KOPT-K1 (cell line): ENCODE results near the gene CUL4A.

ENCODE experiments used
- H3K27ac ChIP-seq: fragments of 200-600 bp; sonication (generic); 2 replicates; pipeline ENCODE4 v1.5.1; 2016; ENCODE audit warnings: antibody characterized with exemption, mild to moderate bottlenecking, low read depth, low read length; ENCODE audit not compliant: poor library complexity, severe bottlenecking
- H3K36me3 ChIP-seq: fragments of 200-600 bp; sonication (generic); 2 replicates; pipeline ENCODE4 v1.5.1; 2017; ENCODE audit warnings: antibody characterized with exemption, mild to moderate bottlenecking, low read length, moderate library complexity; ENCODE audit not compliant: insufficient read depth
- H3K9me3 ChIP-seq: fragments of 200-600 bp; sonication (generic); 2 replicates; pipeline ENCODE4 v1.5.1; 2017; ENCODE audit warnings: antibody characterized with exemption, low read length, mild to moderate bottlenecking; ENCODE audit not compliant: insufficient read depth, poor library complexity, severe bottlenecking

The CUL4A gene

GRCh38 chr13:113187883-113188665 lies 21.3 kb upstream of the CUL4A start:
- H3K36me3 ChIP-seq = peaks cover 90% of the 10 kb centered on the region
- no peaks in the 10 kb centered on the region for H3K9me3 ChIP-seq
- H3K27ac ChIP-seq = no peak overlapping the region

GRCh38 chr13:113190181-113190580 lies 19.2 kb upstream of the CUL4A start:
- peaks cover 94% of the 10 kb centered on the region for H3K36me3 ChIP-seq
- H3K27ac ChIP-seq = no peak overlapping the region
- no peaks in the 10 kb centered on the region for H3K9me3 ChIP-seq

- Histone ChIP-seq H3K9me3 (no peaks in the 10 kb centered on the region), H3K36me3 (peaks cover 97% of the 10 kb centered on the region), H3K27ac (no peak overlapping the region)
Measured at GRCh38 chr13:113192279-113192678, 17.1 kb upstream of the CUL4A start.

GRCh38 chr13:113192902-113193301 lies 16.5 kb upstream of the CUL4A start:
- H3K27ac ChIP-seq = no peak overlapping the region
- H3K9me3 ChIP-seq = no peaks in the 10 kb centered on the region
- peaks cover 97% of the 10 kb centered on the region for H3K36me3 ChIP-seq

DNA sequence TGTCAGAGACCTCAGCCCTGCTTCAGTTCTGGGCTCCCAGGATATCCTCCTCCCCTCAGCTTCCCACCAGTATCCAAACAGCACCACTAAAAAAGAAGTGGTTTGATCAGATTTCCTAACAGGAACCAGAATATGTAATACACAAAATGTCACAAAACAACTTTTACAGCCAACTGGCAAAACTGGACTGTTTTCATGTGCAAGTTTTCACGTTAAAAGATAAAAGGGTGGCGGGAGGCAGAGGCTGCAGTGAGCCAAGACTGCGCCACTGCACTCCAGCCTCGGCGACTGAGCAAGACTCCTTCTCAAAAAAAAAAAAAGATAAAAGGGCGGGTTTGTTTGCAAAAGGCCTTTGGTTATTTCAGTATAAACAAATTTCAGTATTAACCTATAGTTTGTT lies 14.1 kb upstream of the CUL4A start:
- H3K36me3 ChIP-seq = peaks cover 97% of the 10 kb centered on the region
- H3K27ac ChIP-seq = no peak overlapping the region
- no peaks in the 10 kb centered on the region for H3K9me3 ChIP-seq

DNA sequence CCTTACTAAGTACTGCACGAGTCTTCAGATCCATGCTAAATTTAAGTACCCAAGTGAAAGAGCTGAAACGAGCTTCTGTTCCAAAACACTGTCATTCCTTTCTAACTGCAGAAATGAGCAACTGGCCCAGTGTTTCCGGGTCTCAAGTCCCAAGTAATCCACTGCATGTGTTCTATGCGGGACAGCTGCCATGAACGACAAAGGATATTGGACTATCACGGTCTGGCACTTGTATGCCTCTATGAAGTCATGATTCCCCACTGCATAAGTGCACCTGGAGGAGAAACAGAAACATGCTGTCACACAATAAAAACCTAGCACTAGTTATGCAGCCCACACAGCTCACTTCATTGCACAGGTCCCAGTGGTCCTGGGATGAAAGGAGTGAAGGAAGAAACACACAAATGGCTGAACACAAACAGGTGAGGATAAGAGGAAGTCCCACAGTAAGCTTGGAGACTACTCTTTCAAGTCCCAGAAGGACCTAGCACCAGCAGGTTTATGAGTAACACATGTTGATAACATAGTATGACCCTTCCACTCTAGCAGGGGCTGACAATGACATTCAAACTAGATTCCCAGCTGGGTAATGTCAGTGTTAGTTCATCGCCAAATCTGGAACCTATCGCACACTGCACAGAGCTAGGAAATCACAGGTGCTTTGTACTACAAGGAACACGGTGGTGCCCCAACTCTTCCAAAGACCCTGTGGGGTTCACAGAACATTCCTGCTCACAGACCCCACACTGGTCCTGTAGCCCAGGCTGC lies 12.3 kb upstream of the CUL4A start:
- Histone ChIP-seq H3K27ac (no peak overlapping the region), H3K36me3 (peaks cover 96% of the 10 kb centered on the region), H3K9me3 (no peaks in the 10 kb centered on the region)

- H3K36me3 ChIP-seq = peaks cover 92% of the 10 kb centered on the region
- no peaks in the 10 kb centered on the region for H3K9me3 ChIP-seq
- H3K27ac ChIP-seq = no peak overlapping the region
Measured at GRCh38 chr13:113201815-113202214, 7.6 kb upstream of the CUL4A start.

DNA sequence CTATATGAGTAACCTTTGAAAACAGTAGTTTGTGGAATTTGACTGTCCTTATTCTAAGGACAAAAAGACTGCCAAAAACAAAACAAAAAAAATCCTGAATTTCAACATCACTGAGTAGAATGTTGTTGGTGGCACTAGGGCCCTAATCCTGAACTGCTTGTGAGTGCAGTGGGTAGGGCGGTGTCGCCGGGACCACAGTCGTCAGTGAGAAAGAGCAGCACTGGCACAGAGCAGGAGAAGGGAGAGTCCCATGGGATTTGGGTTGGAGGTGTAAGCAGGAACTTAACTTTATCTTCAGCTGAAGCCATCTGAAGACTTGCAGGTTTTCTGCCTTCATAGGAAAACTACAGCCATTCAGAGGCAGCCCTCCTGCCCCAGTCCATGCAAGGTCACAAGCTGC lies 6.5 kb upstream of the CUL4A start:
- H3K27ac ChIP-seq = no peak overlapping the region
- H3K9me3 ChIP-seq = no peaks in the 10 kb centered on the region
- H3K36me3 ChIP-seq = peaks cover 83% of the 10 kb centered on the region

DNA sequence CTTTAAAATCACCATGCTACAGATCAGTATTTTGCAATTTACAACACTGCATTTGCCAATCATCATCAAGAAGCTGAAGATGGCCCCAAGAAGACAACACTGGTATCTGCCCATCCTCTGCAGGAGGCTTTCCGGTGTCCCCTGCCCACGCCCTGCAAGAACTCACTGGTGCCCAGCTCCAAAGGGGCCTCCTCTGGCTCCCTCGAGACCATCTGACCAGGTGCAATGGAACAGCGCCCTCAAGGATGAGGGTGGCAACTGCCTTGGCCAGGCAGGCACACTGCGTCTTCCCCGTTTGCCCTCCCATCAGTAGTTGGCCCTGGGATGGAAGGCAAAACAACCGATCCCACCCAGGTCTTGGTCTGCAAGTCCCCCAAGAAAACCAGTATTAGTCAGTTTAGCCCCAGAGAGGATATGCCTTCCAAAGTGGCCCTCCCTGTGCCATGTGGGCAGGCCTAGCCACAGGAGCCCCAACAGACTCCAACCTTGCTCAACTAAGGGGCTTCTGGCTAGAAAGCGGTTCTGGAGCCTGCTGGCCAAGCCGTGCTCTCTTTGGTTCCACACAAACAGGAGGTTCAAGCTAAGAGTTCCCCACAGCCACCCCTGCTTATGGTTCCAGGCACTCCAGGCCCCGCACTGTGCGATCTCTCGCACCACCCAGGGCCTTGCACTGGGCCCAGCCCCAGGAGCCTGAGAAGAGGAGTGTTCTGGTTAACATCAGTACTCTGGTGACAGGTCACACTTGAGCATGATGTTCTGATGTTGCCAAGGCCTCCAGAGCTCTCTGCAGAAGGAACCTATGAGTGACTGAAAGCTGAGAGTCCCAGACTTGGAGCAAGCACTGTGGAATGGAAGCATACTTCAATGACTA lies 5.7 kb upstream of the CUL4A start:
- peaks cover 75% of the 10 kb centered on the region for H3K36me3 ChIP-seq

GRCh38 chr13:113204378-113204734 lies 5.1 kb upstream of the CUL4A start:
- Histone ChIP-seq H3K27ac (no peak overlapping the region), H3K36me3 (peaks cover 69% of the 10 kb centered on the region)

More for the DNA sequence above, 5.7 kb upstream of the CUL4A start:
- H3K27ac ChIP-seq = no peak overlapping the region
- H3K9me3 ChIP-seq = no peaks in the 10 kb centered on the region

DNA sequence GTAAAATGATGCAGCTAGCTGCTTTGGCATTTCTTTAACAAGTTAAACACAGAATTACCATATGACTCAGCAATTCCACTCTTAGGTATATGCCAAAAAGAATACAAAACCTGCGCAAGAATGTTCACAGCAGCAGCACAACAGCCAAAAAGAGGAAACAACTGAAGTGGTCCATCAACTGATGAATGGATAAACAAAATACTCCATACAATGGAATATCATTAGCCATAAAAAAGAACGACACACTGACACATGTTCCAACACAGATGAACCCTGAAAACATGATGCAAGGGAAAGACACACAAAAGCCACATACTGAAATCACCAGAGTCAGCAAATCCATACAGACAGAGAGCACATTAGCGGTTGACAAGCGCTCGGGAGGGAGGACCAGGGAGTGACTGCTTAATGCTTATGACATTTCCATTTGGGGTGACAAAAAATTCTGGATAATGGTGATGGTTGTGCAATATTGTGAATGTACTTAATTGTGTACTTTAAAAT lies 3.9 kb upstream of the CUL4A start:
- Histone ChIP-seq H3K36me3 (peaks cover 58% of the 10 kb centered on the region), H3K27ac (no peak overlapping the region), H3K9me3 (no peaks in the 10 kb centered on the region)

More at GRCh38 chr13:113204378-113204734, 5.1 kb upstream of the CUL4A start:
- no peaks in the 10 kb centered on the region for H3K9me3 ChIP-seq

DNA sequence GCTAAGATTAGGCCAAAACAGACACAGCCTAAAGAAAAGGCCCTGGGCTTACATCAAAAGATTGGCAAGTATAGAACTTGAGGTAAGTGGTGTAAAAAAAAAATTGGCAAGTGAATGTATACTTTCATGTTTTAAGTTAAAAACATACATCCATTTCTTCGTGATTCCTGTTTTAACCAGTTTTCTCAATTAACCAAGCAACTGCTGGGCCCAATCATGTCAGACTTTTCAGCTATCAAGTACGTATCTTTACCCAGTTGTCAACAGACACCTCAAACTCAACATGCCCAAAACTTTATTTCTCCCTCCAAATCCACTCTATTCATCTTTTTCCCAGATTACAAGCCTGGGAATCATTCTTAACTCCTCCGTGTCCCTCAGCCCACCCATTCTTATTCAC lies 2.0 kb upstream of the CUL4A start:
- H3K9me3 ChIP-seq = no peaks in the 10 kb centered on the region
- H3K36me3 ChIP-seq = peaks cover 58% of the 10 kb centered on the region
- peak overlapping the region; percentile 97 for H3K27ac ChIP-seq

DNA sequence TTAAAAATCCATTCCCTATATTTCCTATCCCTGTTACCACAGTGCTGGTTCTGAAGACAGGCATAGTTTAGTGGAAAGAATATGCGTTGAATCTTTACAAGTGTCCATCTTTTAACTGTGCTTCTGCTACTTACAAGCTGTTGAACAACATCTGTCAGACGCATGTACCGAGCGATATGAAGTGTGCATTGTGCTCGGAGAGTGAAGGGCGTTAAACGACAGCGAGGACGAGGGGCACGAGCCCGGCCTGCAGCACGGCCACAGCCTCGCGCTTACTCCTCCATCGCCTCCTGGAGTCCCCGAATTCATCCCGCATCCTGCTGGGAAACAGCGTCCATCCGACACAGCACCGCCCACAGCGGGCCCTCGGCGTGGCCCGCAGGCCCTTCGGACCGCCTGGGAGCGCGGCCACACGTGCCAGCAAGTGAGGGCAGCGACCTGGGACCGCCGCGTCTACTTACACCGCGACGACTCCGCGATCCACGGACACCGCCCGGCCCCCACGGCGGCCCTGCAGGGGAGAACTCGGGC lies 1.5 kb upstream of the CUL4A start:
- Histone ChIP-seq H3K27ac (peak overlapping the region; percentile 97), H3K9me3 (no peaks in the 10 kb centered on the region), H3K36me3 (peaks cover 57% of the 10 kb centered on the region)

DNA sequence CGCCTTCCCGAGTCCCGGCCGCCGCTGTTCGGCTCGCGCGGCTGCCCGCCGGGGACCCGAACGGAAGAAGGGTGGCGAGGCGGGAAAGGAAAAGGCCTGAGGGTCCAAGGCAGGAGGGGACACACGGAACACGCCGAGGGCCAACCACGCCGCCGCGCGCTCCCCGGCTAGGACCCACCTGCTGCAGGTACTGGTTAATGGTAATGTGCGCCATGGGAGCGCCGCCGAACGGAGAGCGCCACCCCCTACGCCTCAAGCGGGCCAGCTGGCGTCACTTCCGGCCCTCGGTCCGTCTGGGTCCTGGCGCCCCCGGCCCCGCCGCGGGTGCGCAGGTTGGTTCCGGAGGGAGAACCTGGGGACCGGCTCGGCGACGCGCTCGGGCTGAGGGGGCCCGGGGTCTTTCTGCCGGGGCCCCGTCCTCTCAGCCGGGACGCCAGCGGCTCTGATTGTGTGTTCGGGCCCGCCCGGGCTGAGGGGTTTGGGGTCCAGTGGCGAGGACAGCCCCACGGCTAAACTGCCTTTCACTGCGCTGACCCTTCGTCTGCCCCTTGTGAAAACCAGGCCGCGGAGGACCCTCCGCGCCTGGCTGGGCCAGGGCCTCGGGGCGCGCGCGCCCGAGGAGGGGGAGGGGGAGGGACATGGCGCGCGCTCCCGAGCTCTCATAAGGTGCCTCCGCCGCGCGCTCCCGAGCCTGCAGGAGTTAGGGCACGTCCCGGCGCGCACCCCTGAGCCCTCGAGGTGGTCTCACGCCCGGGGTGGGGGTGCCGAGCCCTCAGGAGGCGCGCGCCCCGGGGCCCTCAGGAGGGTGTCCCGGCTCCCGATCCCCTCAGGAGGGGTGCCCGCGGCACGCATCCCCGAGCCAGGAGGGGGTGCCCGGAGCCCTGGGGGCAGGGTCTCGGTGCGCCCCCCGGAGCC lies 735 bp upstream of the CUL4A start, which contains the start of gene PCID2:
PCID2 (minus strand) TSS at position 249 of the 915 bp plus-strand sequence; CDS start at position 214, 35 bp downstream.
- Histone ChIP-seq H3K36me3 (peaks cover 59% of the 10 kb centered on the region), H3K9me3 (no peaks in the 10 kb centered on the region), H3K27ac (peak within 1 kb of the TSS; percentile 97)
